Measurements from ENCODE around the gene HSPB9. TPM values are rescaled to one million over a fixed set of nuclear protein-coding genes. Genes with fewer than 3 reads are reported as not detected.
A peak's percentile ranks its signal among the peaks of the same experiment; 100 is the strongest.

The HSPB9 gene
- total RNA-seq, 2 experiments from 2014 or later: not detected

DNA sequence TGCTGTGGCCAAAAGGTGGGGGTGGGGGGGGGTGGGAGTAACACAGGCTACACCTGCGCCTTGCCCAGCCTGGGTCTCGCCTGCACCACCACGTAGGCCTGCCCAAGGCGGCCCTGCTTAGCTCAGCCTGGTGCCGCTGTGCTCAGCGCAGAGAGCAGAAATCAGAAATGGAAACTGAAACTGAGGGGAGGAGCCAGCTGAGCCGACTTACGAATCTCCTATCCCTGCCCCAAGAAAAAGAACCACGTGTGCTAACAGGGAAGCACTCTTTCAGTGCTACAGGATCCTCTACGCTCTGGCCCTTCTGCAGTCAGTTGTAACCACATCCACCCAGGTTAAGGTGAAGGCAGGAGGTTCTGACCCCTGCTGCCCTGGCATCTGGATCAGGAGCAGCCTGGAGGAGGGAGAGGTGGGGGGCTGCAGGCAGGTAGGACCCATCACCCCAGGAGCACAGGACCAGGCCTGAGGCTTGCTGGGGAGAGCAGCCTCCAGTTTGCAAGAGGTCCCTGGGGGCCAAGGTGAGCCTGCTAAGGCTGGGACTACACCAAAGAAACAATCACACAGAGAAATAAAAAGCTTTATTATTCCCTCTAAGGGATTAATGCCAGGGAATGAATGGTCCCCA, 9.9 kb upstream of the HSPB9 start, which contains the start of gene DHX58:
DHX58 (minus strand) TSS at position 163 of the 625 bp plus-strand sequence. CDS start 822 bp downstream, outside the sequence.
- H3K9me3 Mint-ChIP-seq: no peaks in the 10 kb centered on the region
- H3K27me3 Mint-ChIP-seq: no peaks in the 10 kb centered on the region
- Histone ChIP-seq H3K4me1 (ENCODE audit: insufficient read depth, low read length) (peaks cover 48% of the 10 kb centered on the region), H3K27ac (ENCODE audit: low read depth in 1 of 2, low read length in 2 of 2) (peak within 1 kb of the TSS; percentile 66 to 79), H3K36me3 (ENCODE audit: insufficient read depth, low read length) (peaks cover 38% of the 10 kb centered on the region), H3K4me3 (ENCODE audit: low read length) (peak within 1 kb of the TSS; percentile 58), H3K9me3 (ENCODE audit: control insufficient read depth in 1 of 2, insufficient read depth in 1 of 2, low read length in 2 of 2) (no peaks in the 10 kb centered on the region), H3K27me3 (ENCODE audit: control insufficient read depth in 1 of 2, insufficient read depth in 2 of 2, low read length in 2 of 2) (no peaks in the 10 kb centered on the region)
- peak; percentile 79 for ATAC-seq (ENCODE audit: poor library complexity)
- peak within 1 kb of the TSS; percentile 92 for H3K4me3 Mint-ChIP-seq
- CTCF ChIA-PET: interaction anchor here (0.6 to 2.0 kb wide), 5 partner anchors 11 to 93 kb away, joined by 3 to 10 read pairs (median 3); partner anchors contain the start of gene NKIRAS2
- peaks cover 27% of the 10 kb centered on the region for H3K36me3 Mint-ChIP-seq (ENCODE audit: low read depth)
- peak; percentile 65 to 93 (median 73) for DNase-seq
- intact Hi-C loops (cut with DNase I, micrococcal nuclease): loop anchor here in 1 of 2 experiments (5.0 kb wide), 1 partner anchor 190 kb away; no protein-coding TSS in a partner anchor
- TF ChIP-seq, protein P1, sequence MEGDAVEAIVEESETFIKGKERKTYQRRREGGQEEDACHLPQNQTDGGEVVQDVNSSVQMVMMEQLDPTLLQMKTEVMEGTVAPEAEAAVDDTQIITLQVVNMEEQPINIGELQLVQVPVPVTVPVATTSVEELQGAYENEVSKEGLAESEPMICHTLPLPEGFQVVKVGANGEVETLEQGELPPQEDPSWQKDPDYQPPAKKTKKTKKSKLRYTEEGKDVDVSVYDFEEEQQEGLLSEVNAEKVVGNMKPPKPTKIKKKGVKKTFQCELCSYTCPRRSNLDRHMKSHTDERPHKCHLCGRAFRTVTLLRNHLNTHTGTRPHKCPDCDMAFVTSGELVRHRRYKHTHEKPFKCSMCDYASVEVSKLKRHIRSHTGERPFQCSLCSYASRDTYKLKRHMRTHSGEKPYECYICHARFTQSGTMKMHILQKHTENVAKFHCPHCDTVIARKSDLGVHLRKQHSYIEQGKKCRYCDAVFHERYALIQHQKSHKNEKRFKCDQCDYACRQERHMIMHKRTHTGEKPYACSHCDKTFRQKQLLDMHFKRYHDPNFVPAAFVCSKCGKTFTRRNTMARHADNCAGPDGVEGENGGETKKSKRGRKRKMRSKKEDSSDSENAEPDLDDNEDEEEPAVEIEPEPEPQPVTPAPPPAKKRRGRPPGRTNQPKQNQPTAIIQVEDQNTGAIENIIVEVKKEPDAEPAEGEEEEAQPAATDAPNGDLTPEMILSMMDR (IDR thresholded peaks at IDR 0.05): no peak
- H3K4me1 Mint-ChIP-seq (ENCODE audit: low read depth): peaks cover 50% of the 10 kb centered on the region
- peak within 1 kb of the TSS; percentile 87 for H3K27ac Mint-ChIP-seq
- POLR2A ChIA-PET: interaction anchor here (0.6 to 4.4 kb wide), 17 partner anchors 9 to 497 kb away, joined by 3 to 43 read pairs (median 5); partner anchors contain the start of genes CNP, DNAJC7, GHDC and KAT2A

GRCh38 chr17:42113293-42114069, 9.1 kb upstream of the HSPB9 start:
- TF ChIP-seq, protein P1 (IDR thresholded peaks at IDR 0.05): no peak
- no peaks in the 10 kb centered on the region for H3K27me3 ChIP-seq (ENCODE audit: control insufficient read depth in 1 of 2, insufficient read depth in 2 of 2, low read length in 2 of 2)
- H3K4me3 ChIP-seq (ENCODE audit: low read length): no peak overlapping the region
- peak overlapping the region; percentile 66 to 72 for H3K27ac ChIP-seq (ENCODE audit: low read depth in 1 of 2, low read length in 2 of 2)
- DNase-seq: no peak
- CTCF ChIA-PET: interaction anchor here (1.0 to 2.0 kb wide), 4 partner anchors 12 to 94 kb away, joined by 3 to 10 read pairs (median 6); partner anchors contain the start of gene NKIRAS2
- no peaks in the 10 kb centered on the region for H3K9me3 ChIP-seq (ENCODE audit: control insufficient read depth in 1 of 2, insufficient read depth in 1 of 2, low read length in 2 of 2)
- POLR2A ChIA-PET: interaction anchor here (0.7 to 4.4 kb wide), 8 partner anchors 11 to 275 kb away, joined by 3 to 43 read pairs (median 8); partner anchors contain the start of genes CNP, DNAJC7, STAT3 and ZNF385C
- peak overlapping the region; percentile 87 for H3K27ac Mint-ChIP-seq
- H3K9me3 Mint-ChIP-seq: no peaks in the 10 kb centered on the region
- peaks cover 33% of the 10 kb centered on the region for H3K36me3 Mint-ChIP-seq (ENCODE audit: low read depth)
- peak overlapping the region; percentile 30 for H3K4me3 Mint-ChIP-seq
- no peaks in the 10 kb centered on the region for H3K27me3 Mint-ChIP-seq
- H3K4me1 ChIP-seq (ENCODE audit: insufficient read depth, low read length): peaks cover 41% of the 10 kb centered on the region
- H3K36me3 ChIP-seq (ENCODE audit: insufficient read depth, low read length): peaks cover 39% of the 10 kb centered on the region
- ATAC-seq (ENCODE audit: poor library complexity): no peak
- intact Hi-C loops (cut with DNase I, micrococcal nuclease): loop anchor here in 1 of 2 experiments (5.0 kb wide), 1 partner anchor 191 kb away; no protein-coding TSS in a partner anchor
- H3K4me1 Mint-ChIP-seq (ENCODE audit: low read depth): peaks cover 47% of the 10 kb centered on the region

DNA sequence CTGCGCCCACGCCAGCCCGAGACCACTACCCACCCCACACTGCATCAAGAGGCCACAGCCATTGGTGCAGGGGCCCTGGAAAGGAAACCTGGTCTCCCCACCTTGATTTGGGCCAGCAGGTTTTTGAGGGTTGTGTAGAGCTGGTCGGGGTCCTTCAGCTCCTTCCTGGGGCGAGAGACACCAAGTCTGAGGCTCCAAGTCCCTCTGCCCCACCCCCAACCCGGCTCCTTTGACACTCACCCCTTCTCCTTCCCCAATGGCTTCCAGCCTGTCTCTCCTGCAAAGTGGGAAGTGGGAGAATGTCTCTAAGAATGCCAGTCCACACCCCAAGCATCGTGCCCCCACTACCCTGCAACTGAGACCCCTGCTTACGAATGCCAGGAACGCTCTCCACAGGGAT, 8.5 kb upstream of the HSPB9 start:
- Histone ChIP-seq H3K4me1 (ENCODE audit: insufficient read depth, low read length) (peaks cover 44% of the 10 kb centered on the region), H3K4me3 (ENCODE audit: low read length) (no peak overlapping the region), H3K36me3 (ENCODE audit: insufficient read depth, low read length) (peaks cover 39% of the 10 kb centered on the region), H3K27ac (ENCODE audit: low read depth in 1 of 2, low read length in 2 of 2) (no peak overlapping the region), H3K9me3 (ENCODE audit: control insufficient read depth in 1 of 2, insufficient read depth in 1 of 2, low read length in 2 of 2) (no peaks in the 10 kb centered on the region), H3K27me3 (ENCODE audit: control insufficient read depth in 1 of 2, insufficient read depth in 2 of 2, low read length in 2 of 2) (no peaks in the 10 kb centered on the region)
- H3K4me3 Mint-ChIP-seq: no peak overlapping the region
- ChIA-PET CTCF (no interaction called here), POLR2A (interaction anchor here (0.7 to 4.4 kb wide), 3 partner anchors 97 to 274 kb away, joined by 3 to 43 read pairs (median 10); partner anchors contain the start of genes DNAJC7 and STAT3)
- intact Hi-C loops (cut with DNase I, micrococcal nuclease): loop anchor here in 1 of 2 experiments (5.0 kb wide), 1 partner anchor 192 kb away; no protein-coding TSS in a partner anchor
- H3K27me3 Mint-ChIP-seq: no peaks in the 10 kb centered on the region
- DNase-seq (no peak), ATAC-seq (ENCODE audit: poor library complexity) (no peak)
- H3K9me3 Mint-ChIP-seq: no peaks in the 10 kb centered on the region
- no peak overlapping the region for H3K27ac Mint-ChIP-seq
- peaks cover 37% of the 10 kb centered on the region for H3K36me3 Mint-ChIP-seq (ENCODE audit: low read depth)
- TF ChIP-seq, protein P1 (IDR thresholded peaks at IDR 0.05): no peak
- peaks cover 46% of the 10 kb centered on the region for H3K4me1 Mint-ChIP-seq (ENCODE audit: low read depth)

All from CD4-positive, alpha-beta T cell (primary cell).